Activated T-cell treated with anti-CD3 and anti-CD28 coated beads, Interleukin-2, amount 50 U/mL, for 48 hours (primary cell): ENCODE data around the gene SLITRK6.
"Not testable (repeated sequence)": the region's sequence is repeated elsewhere in the genome, so short reads cannot be mapped to it uniquely, and the experiment has no call there.

Source experiments
- DNase-seq, 2 experiments: peaks; one replicate each; pipeline ENCODE4 v3.0.0-alpha.2; 2020

The SLITRK6 gene, protein sequence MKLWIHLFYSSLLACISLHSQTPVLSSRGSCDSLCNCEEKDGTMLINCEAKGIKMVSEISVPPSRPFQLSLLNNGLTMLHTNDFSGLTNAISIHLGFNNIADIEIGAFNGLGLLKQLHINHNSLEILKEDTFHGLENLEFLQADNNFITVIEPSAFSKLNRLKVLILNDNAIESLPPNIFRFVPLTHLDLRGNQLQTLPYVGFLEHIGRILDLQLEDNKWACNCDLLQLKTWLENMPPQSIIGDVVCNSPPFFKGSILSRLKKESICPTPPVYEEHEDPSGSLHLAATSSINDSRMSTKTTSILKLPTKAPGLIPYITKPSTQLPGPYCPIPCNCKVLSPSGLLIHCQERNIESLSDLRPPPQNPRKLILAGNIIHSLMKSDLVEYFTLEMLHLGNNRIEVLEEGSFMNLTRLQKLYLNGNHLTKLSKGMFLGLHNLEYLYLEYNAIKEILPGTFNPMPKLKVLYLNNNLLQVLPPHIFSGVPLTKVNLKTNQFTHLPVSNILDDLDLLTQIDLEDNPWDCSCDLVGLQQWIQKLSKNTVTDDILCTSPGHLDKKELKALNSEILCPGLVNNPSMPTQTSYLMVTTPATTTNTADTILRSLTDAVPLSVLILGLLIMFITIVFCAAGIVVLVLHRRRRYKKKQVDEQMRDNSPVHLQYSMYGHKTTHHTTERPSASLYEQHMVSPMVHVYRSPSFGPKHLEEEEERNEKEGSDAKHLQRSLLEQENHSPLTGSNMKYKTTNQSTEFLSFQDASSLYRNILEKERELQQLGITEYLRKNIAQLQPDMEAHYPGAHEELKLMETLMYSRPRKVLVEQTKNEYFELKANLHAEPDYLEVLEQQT

DNA sequence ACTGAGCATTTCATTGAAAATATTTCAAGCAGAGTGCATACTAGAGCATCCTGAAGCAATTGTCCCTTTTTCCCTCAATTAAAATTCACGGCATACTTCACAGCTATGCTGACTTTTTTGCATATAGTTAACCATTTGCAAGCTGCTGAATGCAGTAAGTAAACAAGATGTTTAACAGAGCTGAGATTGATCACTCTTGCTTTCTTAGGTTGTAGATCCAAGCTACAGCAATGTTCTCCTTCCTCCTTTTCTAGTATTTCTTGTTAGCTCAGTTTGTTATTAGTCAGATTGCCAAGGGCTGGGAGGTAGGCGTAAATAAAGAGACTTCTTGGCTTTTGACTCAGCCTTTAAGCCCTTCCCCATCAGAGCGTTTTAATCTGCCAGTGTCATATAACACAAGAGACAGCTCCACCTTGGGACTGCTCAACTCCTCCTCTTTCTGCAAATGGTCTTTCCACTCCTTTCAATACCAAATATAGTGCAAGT lies at the start of gene SLITRK6:
SLITRK6 (minus strand) TSS at position 323 of the 486 bp plus-strand sequence. CDS start 2,911 bp downstream, outside the sequence.
- no peak for DNase-seq

DNA sequence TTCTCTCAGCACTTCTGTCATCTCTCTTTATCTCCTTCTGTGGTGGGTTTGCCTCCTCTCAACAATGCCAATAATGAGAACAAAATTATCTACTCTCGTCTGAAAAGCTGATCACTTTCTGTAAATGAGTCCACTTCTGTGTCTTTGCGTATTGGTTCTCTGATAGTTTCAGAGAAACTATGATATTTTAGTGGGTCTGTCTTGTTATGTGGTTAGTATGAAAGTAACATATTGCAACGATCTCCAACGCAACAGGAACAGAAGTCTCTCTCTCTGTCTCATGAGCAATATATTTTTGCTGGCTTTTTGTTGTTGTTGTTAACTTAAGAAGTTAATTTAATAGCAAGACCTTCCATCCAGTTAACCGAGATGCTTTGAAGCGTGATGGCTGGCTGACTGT lies 47.8 kb upstream of the SLITRK6 start:
- no peak for DNase-seq

DNA sequence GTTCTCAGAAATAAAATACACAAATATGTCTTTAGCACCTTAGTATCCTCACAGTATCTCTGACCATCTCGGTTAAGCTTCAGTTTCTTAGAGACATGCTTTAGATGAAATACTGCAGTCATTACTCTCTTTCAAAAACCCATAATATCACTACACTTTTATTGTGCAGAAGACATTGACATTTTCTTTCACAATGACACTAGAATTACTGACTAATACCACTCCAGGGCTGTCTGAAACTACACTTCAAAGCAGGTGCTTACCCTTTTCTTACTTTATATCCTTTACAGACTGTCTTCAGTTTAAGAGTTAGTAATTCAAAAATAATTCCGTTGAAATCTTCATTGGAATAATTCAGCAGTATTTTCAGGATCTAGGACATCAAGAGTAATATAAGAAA lies 42.2 kb upstream of the SLITRK6 start:
- no peak for DNase-seq

DNA sequence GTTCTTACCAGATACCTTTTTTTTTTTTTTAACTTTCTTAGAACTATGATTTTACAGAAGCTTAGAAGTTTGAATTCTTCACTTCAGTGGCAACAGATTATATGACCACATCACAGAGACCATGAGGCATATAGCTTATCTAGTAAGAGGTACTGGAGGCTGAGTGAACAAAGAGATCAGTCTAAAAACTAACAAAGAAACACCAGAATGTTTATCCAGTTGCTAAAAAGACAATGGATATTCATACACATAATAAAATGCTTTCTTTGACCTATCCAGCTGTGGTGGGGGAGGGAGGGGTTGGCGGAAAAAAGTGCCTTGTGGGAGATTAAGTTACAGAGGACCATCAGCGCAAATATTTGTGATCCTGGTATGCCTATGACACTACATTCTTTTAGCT lies 34.7 kb upstream of the SLITRK6 start:
- DNase-seq: no peak

DNA sequence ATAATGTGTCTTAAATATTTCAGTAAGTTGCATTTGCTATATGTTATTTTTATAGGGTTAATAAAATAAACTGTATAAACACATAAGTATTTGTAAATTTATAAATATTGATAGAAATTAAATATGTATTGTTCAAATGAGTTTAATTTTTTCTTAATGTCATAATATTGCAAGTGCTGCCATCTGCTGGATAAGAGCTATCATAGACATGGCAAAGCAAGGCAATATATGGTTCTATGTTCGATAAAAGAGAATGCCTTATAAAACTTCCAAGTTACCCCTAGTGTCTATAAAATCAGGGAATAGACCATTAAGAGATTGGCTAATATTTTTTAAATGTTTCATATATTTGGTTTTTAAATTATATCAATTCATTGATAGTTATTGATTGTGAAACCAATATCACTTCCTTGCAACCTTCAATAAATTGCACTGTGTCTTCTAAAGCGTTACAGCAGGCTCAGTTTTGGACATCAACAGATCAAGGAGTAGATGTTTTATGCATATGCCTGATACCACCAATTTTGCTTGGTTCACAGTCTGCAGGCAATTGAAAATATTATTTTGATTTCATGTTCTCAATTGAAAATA lies 29.0 kb upstream of the SLITRK6 start:
- no peak for DNase-seq

DNA sequence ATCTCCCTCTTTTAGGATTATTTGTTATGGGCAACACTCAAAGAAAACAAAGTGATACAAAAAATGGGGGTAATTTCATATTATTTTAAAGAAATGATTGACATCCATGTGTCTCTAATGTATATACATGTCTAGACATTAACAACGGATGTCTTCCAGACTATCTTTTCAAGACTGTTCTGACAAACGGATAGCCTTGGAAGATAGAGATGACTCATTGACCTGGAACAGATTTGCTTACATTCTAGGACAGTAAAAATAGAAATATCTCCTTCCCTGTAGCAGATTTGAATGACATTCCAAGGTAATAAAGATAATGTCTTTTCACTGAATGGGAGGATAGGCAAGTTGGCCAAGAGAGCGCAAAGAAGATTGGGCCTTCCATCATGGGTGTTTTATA lies 26.2 kb upstream of the SLITRK6 start:
- DNase-seq: no peak

DNA sequence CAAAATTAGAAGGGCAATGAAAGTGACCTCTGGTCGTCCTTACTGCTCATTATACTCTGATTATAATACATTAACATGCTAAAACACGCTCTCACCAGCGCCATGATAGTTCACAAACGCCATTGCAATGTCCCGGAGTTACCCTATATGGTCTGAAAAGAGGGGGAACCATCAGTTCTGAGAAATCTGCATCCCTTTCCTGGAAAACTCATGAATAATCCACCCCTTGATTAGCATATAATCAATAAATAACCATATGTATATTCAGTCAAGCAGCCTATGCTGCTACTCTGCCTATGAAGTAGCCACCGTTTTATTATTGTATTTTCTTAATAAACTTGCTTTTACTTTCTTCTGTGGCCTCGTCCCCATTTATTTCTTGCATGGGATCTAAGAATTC lies 24.6 kb upstream of the SLITRK6 start:
- DNase-seq: no peak

DNA sequence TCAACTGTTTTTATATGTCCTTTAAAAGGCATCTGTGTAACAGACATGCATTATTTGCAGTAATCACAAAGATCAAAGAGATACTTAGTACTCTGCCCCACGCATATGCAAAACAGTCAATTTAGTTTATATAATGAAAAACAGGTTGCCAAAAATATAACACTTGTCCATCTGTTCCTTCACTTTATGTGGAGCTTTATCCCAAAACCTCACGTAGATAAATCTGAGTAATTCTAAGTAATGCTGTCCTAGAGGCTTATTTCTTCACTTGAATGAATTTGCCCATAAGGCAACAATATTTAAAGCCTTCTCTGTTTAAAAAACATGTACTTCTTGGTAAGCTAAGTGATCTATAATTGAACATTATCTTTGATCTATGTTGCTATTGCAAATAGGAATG lies 20.3 kb upstream of the SLITRK6 start:
- no peak for DNase-seq

DNA sequence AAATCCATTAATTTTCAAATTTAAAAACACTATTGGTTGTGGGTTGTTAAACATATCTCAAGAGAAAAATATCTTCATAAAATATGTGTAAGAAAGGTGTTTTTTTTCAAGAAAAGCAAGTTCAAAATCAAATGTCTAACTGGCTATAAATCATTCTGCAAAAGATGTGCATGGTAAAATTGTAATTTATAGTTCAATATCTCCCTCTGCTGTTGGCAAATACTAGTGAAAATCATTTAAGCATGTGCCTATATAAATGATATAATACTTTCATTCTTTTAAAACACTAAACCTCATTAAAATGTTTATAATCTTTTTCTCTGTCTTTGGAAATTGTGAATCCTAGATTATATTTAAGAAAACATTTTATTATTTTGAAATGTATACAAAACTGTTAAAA lies 17.2 kb upstream of the SLITRK6 start:
- DNase-seq: no peak

DNA sequence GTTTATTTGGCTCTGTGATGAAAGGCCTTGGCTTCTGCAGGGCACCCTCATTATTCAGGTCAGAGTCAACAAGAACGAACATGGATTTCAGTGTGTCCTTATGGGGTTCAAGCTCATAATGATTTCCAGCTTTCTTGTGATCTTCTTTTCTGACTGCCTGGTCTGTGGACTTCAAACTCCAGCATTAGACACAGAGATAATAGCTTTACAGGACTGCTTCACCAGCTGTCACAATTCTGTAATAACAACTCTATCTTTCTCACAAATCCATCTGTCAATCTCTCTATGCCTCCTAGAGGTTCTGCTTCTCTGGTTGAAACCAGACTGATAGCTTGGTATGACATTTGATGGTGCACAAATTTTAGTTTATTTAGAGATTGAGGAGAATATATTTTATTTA lies 13.1 kb upstream of the SLITRK6 start:
- DNase-seq: no peak

DNA sequence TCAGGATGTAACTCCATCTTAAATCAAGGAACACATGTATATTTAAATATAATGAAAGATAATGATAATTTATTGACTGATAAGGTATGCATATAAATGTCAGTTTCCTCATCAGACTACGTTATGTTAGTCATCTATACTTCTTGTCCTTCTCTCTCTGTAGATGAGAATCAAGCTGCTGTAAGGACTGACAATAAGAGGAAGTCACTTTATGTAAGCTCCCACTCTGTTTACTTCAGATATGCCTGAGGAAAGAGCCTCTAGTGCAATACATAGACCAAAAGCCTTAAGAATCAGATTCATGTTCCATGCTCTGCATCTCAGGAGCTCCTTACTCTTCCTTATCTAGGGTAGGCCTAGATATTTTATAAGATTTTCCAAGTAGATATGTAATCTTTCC lies 9.6 kb upstream of the SLITRK6 start:
- no peak for DNase-seq

DNA sequence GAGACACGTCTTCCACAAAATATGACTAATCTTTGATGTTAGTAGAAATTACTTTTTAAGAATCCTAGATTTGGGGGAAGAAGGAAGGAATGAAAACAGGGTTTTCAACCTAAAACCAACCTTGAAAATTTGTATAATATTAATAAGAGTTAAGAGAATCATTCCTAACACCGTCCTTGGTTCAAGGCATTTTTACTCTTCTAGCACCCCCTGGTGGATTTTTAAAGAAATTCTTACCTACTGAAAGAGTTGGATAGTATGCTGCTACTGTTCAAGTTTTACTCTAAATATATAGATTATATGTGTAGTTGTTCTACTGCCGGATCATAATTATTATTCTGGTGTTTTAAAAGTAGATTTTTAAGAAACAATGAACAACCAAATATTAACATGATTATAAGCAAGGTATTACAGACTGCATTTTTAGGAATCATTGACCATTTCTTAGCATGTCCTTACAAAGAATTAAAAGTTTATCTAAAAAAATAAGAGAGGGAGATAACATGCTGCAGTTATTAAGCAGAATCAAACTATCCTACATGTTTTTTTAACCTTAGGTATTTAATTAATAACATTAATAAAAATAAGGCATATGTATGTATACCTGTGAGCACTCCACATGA lies 7.4 kb upstream of the SLITRK6 start:
- DNase-seq: no peak

DNA sequence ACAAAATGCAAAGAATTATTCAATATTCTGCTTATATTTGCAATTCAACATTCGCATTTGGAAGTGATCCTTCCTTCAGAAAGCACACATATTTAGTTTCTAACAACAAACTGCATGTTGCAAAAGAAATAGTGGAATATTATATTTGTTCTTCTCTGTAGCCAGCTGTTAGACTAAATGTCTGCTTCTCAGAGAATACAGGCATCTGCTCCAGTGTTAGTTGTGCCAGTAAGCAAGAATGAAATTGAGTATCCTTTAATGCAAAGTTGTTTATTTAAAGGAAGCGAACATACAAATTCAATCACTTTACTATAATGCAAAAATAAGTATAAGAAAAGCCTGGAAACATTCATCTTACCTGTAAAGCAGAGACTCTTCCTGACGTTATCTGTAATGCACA lies 663 bp downstream of the SLITRK6 start:
- no peak for DNase-seq

DNA sequence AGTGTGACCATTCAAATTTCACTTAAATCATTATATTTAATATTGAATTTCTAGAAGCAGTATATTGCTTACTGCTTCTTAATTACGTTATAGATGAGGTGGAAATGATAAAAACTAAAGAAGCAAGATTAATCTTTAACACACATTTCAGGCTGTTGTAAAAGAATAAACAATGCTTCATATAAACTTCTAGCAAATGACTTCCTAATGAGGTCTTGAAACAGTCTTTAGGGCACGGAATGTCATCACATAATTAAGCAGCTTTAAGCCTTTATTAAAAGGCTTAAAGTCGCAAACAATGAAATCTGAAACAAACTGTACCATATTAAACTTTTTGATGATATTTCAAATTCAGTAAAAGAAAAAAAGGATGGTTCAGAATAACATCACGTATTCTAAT lies 1.9 kb downstream of the SLITRK6 start:
- no peak for DNase-seq

DNA sequence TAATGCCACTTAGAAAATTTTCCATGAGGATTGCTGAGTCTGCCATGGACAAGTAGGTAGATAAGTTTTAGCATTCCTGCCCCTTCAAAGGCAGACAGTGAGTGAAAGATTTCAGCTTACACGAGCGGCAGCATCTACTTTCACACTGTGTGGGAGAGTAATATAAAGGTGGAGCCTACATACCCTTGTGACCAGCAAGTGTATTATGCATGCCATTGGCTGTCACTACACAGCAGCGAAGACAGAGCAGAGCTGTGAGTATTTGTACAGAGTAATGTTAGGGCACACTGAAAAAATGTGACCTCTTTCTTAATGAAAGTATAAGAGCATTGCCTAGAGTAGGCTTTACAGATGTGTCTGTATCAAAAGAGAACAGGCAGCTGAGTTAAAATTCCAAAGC lies 14.0 kb downstream of the SLITRK6 start:
- no peak for DNase-seq

DNA sequence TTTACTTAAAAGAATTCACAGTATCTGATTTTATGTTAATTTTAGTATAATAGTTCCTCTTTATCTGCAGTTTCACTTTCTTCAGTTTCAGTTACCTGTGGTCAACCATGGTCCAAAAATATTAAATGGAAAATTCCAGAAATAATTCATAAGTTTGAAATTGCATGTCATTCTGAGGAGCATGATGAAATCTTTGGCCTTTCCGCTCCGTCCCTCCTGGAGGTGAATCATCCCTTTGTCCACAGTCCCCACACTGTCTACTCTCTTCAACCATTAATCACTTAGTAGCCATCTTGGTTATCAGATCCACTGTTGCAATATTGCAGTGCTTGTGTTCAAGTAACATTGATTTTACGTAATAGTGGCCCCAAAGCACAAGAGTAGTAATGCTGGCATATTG lies 26.9 kb downstream of the SLITRK6 start:
- DNase-seq: no peak

DNA sequence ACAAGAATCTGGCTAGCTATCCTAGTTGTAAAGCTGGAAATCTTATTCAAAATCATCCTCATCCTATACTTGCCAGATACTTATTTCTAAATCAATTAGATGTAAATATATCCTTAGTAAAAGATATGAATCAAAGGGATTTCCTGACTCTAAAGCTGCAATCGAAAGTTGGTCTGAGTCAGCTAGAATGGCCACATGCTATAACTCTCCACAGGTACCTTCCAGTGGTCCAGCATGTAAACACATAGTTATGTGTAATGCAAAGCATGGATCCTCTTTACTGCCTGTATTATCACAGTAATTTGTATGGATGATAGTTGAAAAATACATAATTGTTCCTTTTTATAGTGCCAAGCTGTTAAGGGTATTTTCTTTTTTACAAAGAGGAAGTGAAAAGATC lies 27.4 kb downstream of the SLITRK6 start:
- no peak for DNase-seq

DNA sequence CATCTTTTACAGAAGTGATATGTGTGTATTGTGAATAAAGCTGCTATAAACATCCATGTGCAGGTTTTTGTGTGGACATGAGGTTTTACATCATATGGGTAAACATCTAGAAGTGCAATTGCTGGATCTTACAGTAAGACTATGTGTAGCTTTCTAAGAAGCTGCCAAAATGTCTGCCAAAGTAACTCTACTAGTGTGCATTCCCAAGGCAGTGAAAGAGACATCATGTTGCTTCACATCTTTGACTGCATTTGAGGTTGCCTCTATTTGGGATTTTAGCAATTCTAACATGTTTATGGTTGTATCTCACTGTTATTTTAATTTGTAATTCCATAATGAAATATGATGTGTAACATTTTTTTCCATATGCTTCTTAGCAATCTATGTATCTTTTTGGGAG lies 30.3 kb downstream of the SLITRK6 start:
- DNase-seq: no peak

DNA sequence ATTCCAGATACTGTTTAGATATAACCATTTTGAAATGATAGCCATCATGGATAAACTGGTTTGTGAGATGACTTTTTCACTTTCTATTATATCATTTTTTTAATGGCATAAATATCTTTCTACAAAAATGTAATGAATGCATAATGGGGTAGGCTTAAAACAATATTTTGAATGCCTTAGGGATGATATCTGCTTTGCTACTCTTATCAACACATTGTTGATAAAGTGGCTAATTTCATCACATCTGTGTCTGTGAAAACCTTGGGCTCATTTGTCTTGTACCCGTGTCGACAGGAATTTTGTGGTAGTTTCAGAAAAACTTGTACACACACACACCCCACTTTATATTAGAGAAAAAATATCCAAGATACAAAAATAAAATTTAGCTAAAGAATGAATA lies 44.1 kb downstream of the SLITRK6 start:
- no peak for DNase-seq

DNA sequence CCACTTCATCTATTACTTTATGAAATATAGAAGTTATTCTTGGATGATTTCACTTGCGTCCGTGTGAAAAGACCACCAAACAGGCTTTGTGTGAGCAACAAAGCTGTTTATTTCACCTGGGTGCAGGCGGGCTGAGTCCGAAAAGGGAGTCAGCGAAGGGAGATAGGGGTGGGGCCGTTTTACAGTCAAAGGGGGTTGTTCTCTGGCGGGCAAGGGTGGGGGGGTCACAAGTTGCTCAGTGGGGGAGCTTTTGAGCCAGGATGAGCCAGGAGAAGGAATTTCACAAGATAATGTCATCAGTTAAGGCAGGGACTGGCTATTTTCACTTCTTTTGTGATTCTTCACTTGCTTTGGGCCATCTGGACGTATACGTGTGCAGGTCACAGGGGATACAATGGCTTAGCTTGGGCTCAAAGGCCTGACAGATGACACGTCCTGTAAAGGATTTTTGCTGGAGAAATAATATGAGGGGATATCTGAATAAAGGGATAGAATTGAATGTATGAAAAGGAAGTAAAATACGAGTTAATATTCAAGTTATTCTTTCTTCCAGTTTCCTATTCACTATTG lies 55.9 kb downstream of the SLITRK6 start:
- not testable (repeated sequence) for DNase-seq
